Stimulated activated CD8-positive, alpha-beta memory T cell treated with anti-CD3 and anti-CD28 coated beads, Interleukin-7, amount 100 ng/mL, for 24 hours (primary cell): ENCODE measurements around the gene S100G.

ENCODE experiments used
- DNase-seq: peaks from one replicate; pipeline ENCODE4 v3.0.0-alpha.2; 2020; ENCODE audit warnings: low read depth

S100G gene

GRCh38 chrX:16651391-16652024 lies 1.6 kb downstream of the S100G start:
- DNase-seq, result no peak

GRCh38 chrX:16653424-16653823 lies 3.5 kb downstream of the S100G start:
- no peak for DNase-seq

GRCh38 chrX:16654093-16654492 lies 4.1 kb downstream of the S100G start:
- DNase-seq, result no peak

GRCh38 chrX:16658284-16658683 lies 8.3 kb downstream of the S100G start:
- DNase-seq, result no peak

- DNase-seq, result no peak
These were observed 9.4 kb downstream of the S100G start for GRCh38 chrX:16659321-16659720.

GRCh38 chrX:16661495-16661894 lies 11.5 kb downstream of the S100G start:
- DNase-seq, result no peak

- no peak for DNase-seq
These were observed 12.4 kb downstream of the S100G start for GRCh38 chrX:16662402-16662801.

GRCh38 chrX:16664074-16664473 lies 14.1 kb downstream of the S100G start:
- no peak for DNase-seq

- DNase-seq, result no peak
These were observed 14.7 kb downstream of the S100G start for GRCh38 chrX:16664626-16665025.

GRCh38 chrX:16665089-16665488 lies 15.1 kb downstream of the S100G start:
- DNase-seq, result no peak

GRCh38 chrX:16666541-16666940 lies 16.6 kb downstream of the S100G start:
- no peak for DNase-seq

- no peak for DNase-seq
These were observed 21.0 kb downstream of the S100G start for GRCh38 chrX:16671005-16671404.

- no peak for DNase-seq
These were observed 28.7 kb downstream of the S100G start for GRCh38 chrX:16678689-16679088.

- no peak for DNase-seq
These were observed 33.2 kb downstream of the S100G start for GRCh38 chrX:16683007-16683664.

- DNase-seq, result no peak
These were observed 37.6 kb downstream of the S100G start for GRCh38 chrX:16687514-16687913.

- DNase-seq, result peak; percentile 44
These were observed 45.2 kb downstream of the S100G start for GRCh38 chrX:16695079-16695676.

GRCh38 chrX:16696956-16697355 lies 47.0 kb downstream of the S100G start:
- DNase-seq, result no peak

GRCh38 chrX:16699389-16699788 lies 49.4 kb downstream of the S100G start:
- DNase-seq, result no peak

- no peak for DNase-seq
These were observed 50.8 kb downstream of the S100G start for GRCh38 chrX:16700734-16701133.

GRCh38 chrX:16702700-16703599 lies 53.0 kb downstream of the S100G start:
- DNase-seq, result no peak
